ENCODE data around the gene DNMT1. TPM values are rescaled to one million over a fixed set of nuclear protein-coding genes. Genes with fewer than 3 reads are reported as not detected.
"Not testable (repeated sequence)": the region's sequence is repeated elsewhere in the genome, so short reads cannot be mapped to it uniquely, and the experiment has no call there.

Gene DNMT1
- total RNA-seq, 1 experiment from 2014 or later = 72.9 TPM

- DNase-seq (ENCODE audit: low spot score) = no peak
- in situ Hi-C loops (cut with HindIII; ENCODE audit: low sequenced_read_pairs) = no loop called here
Measured at GRCh38 chr19:10223488-10224213, 28.9 kb upstream of the DNMT1 start.

GRCh38 chr19:10222201-10222890, 27.6 kb upstream of the DNMT1 start:
- no peak for DNase-seq (ENCODE audit: low spot score)
- in situ Hi-C loops (cut with HindIII; ENCODE audit: low sequenced_read_pairs) = no loop called here

- no peak for DNase-seq (ENCODE audit: low spot score)
- in situ Hi-C loops (cut with HindIII; ENCODE audit: low sequenced_read_pairs) = no loop called here
Measured at GRCh38 chr19:10220695-10221094, 25.9 kb upstream of the DNMT1 start.

- in situ Hi-C loops (cut with HindIII; ENCODE audit: low sequenced_read_pairs) = no loop called here
- no peak for DNase-seq (ENCODE audit: low spot score)
Measured at GRCh38 chr19:10219678-10220077, 24.9 kb upstream of the DNMT1 start.

- in situ Hi-C loops (cut with HindIII; ENCODE audit: low sequenced_read_pairs) = no loop called here
- DNase-seq (ENCODE audit: low spot score) = no peak
Measured at GRCh38 chr19:10217085-10217484, 22.3 kb upstream of the DNMT1 start.

GRCh38 chr19:10214784-10215183, 20.0 kb upstream of the DNMT1 start:
- in situ Hi-C loops (cut with HindIII; ENCODE audit: low sequenced_read_pairs) = no loop called here
- no peak for DNase-seq (ENCODE audit: low spot score)

- in situ Hi-C loops (cut with HindIII; ENCODE audit: low sequenced_read_pairs) = no loop called here
- no peak for DNase-seq (ENCODE audit: low spot score)
Measured at GRCh38 chr19:10211691-10212090, 16.9 kb upstream of the DNMT1 start.

GRCh38 chr19:10211061-10211460, 16.3 kb upstream of the DNMT1 start:
- DNase-seq (ENCODE audit: low spot score) = no peak
- in situ Hi-C loops (cut with HindIII; ENCODE audit: low sequenced_read_pairs) = no loop called here

- DNase-seq (ENCODE audit: low spot score) = no peak
- in situ Hi-C loops (cut with HindIII; ENCODE audit: low sequenced_read_pairs) = loop anchor here (10.0 kb wide), 1 partner anchor 65 kb away; no protein-coding TSS in a partner anchor
Measured at GRCh38 chr19:10209315-10209714, 14.6 kb upstream of the DNMT1 start.

- DNase-seq (ENCODE audit: low spot score) = no peak
- in situ Hi-C loops (cut with HindIII; ENCODE audit: low sequenced_read_pairs) = loop anchor here (10.0 kb wide), 1 partner anchor 62 kb away; no protein-coding TSS in a partner anchor
Measured at GRCh38 chr19:10207026-10207425, 12.3 kb upstream of the DNMT1 start.

- in situ Hi-C loops (cut with HindIII; ENCODE audit: low sequenced_read_pairs) = loop anchor here (10.0 kb wide), 1 partner anchor 62 kb away; no protein-coding TSS in a partner anchor
- DNase-seq (ENCODE audit: low spot score) = no peak
Measured at GRCh38 chr19:10206226-10206885, 11.6 kb upstream of the DNMT1 start.

- no peak for DNase-seq (ENCODE audit: low spot score)
- in situ Hi-C loops (cut with HindIII; ENCODE audit: low sequenced_read_pairs) = loop anchor here (10.0 kb wide), 1 partner anchor 61 kb away; no protein-coding TSS in a partner anchor
Measured at GRCh38 chr19:10205636-10206035, 10.9 kb upstream of the DNMT1 start.

GRCh38 chr19:10203686-10204085, 8.9 kb upstream of the DNMT1 start:
- in situ Hi-C loops (cut with HindIII; ENCODE audit: low sequenced_read_pairs) = loop anchor here (10.0 kb wide), 1 partner anchor 59 kb away; no protein-coding TSS in a partner anchor
- no peak for DNase-seq (ENCODE audit: low spot score)

- DNase-seq (ENCODE audit: low spot score) = no peak
- in situ Hi-C loops (cut with HindIII; ENCODE audit: low sequenced_read_pairs) = loop anchor here (10.0 kb wide), 1 partner anchor 56 kb away; no protein-coding TSS in a partner anchor
Measured at GRCh38 chr19:10201176-10201575, 6.4 kb upstream of the DNMT1 start.

GRCh38 chr19:10200101-10200500, 5.3 kb upstream of the DNMT1 start:
- DNase-seq (ENCODE audit: low spot score) = not testable (repeated sequence)
- in situ Hi-C loops (cut with HindIII; ENCODE audit: low sequenced_read_pairs) = loop anchor here (10.0 kb wide), 1 partner anchor 55 kb away; no protein-coding TSS in a partner anchor

GRCh38 chr19:10198889-10199644, 4.3 kb upstream of the DNMT1 start:
- in situ Hi-C loops (cut with HindIII; ENCODE audit: low sequenced_read_pairs); DNase-seq (ENCODE audit: low spot score): not testable (repeated sequence)

GRCh38 chr19:10195199-10195519, 406 bp upstream of the DNMT1 start:
- in situ Hi-C loops (cut with HindIII; ENCODE audit: low sequenced_read_pairs) = no loop called here
- DNase-seq (ENCODE audit: low spot score) = no peak

GRCh38 chr19:10193790-10194499, 808 bp downstream of the DNMT1 start:
- DNase-seq (ENCODE audit: low spot score) = no peak
- in situ Hi-C loops (cut with HindIII; ENCODE audit: low sequenced_read_pairs) = no loop called here

GRCh38 chr19:10192922-10193321, 1.8 kb downstream of the DNMT1 start:
- in situ Hi-C loops (cut with HindIII; ENCODE audit: low sequenced_read_pairs) = no loop called here
- no peak for DNase-seq (ENCODE audit: low spot score)

All from G401 (cell line).